Large intestine (tissue), 3 donors: ENCODE data around the gene NDOR1. TPM values are rescaled to one million over a fixed set of nuclear protein-coding genes. Genes with fewer than 3 reads are reported as not detected.
A peak's percentile ranks its signal among the peaks of the same experiment; 100 is the strongest.

Experiments used
- DNase-seq, 2 donors: peaks; one replicate each; pipeline versions ENCODE4 v3.0.0 to v3.0.0-alpha.2; 2013
- H3K27ac ChIP-seq: one replicate; pipeline ENCODE4 v1.5.1; 2013; ENCODE audit warnings: low read length
- H3K27me3 ChIP-seq: 2 replicates; pipeline ENCODE4 v1.6.1; 2013; ENCODE audit warnings: low read length; ENCODE audit not compliant: control insufficient read depth, insufficient read depth
- H3K36me3 ChIP-seq: 2 replicates; pipeline ENCODE4 v1.6.1; 2013; ENCODE audit warnings: low read length; ENCODE audit not compliant: control insufficient read depth, insufficient read depth
- H3K4me1 ChIP-seq: one replicate; pipeline ENCODE4 v1.6.1; 2013; ENCODE audit warnings: low read length; ENCODE audit not compliant: control insufficient read depth, insufficient read depth
- H3K4me3 ChIP-seq: one replicate; pipeline ENCODE4 v1.5.1; 2013; ENCODE audit warnings: low read length
- H3K9me3 ChIP-seq: one replicate; pipeline ENCODE4 v1.6.1; 2013; ENCODE audit warnings: mild to moderate bottlenecking, low read depth, low read length, moderate library complexity; ENCODE audit not compliant: control insufficient read depth
- WGBS: methylation state at CpG from one replicate; pipeline ENCODE4 v1.1.5; 2013; ENCODE audit warnings: low lambda C conversion rate; ENCODE audit not compliant: insufficient coverage; 5-methylcytosine and 5-hydroxymethylcytosine counted together
- polyA plus RNA-seq: library from polyadenylated mRNA; unstranded; fragments of 120-200 nt; gene quantifications from one replicate; pipeline ENCODE4 v1.2.1, GENCODE V29; 2013

Gene NDOR1
- polyA plus RNA-seq, 1 donor: 12.1 TPM

- Histone ChIP-seq H3K4me3 (peak overlapping the region; percentile 67), H3K27ac (peak overlapping the region; percentile 83), H3K27me3 (no peaks in the 10 kb centered on the region), H3K9me3 (no peaks in the 10 kb centered on the region), H3K36me3 (peaks cover 3% of the 10 kb centered on the region), H3K4me1 (peaks cover 67% of the 10 kb centered on the region)
- DNase-seq: peak in 1 of 2 donors; percentile 22
- WGBS: no CpG with 5 or more reads among the region's 51 CpGs
Observed at GRCh38 chr9:137199411-137200121, 5.9 kb upstream of the NDOR1 start.

- Histone ChIP-seq H3K27me3 (no peaks in the 10 kb centered on the region), H3K4me1 (peaks cover 60% of the 10 kb centered on the region), H3K4me3 (peak within 1 kb of the TSS; percentile 76), H3K36me3 (peaks cover 3% of the 10 kb centered on the region), H3K27ac (peak within 1 kb of the TSS; percentile 83), H3K9me3 (no peaks in the 10 kb centered on the region)
- DNase-seq: peak; percentile 99 to 100
- no CpG with 5 or more reads among the region's 118 CpGs for WGBS
Observed at GRCh38 chr9:137200311-137201204, 4.9 kb upstream of the NDOR1 start, which contains the start of gene TPRN. Gene TPRN (minus strand): TSS chr9:137200741. CDS start chr9:137200711, 30 bp downstream.

- H3K9me3 ChIP-seq: no peaks in the 10 kb centered on the region
- H3K36me3 ChIP-seq: peaks cover 3% of the 10 kb centered on the region
- peaks cover 55% of the 10 kb centered on the region for H3K4me1 ChIP-seq
- no CpG with 5 or more reads among the region's 23 CpGs for WGBS
- DNase-seq: no peak
- H3K4me3 ChIP-seq: peak overlapping the region; percentile 76
- no peaks in the 10 kb centered on the region for H3K27me3 ChIP-seq
- peak overlapping the region; percentile 82 for H3K27ac ChIP-seq
Observed at GRCh38 chr9:137201205-137201868, 4.2 kb upstream of the NDOR1 start.

GRCh38 chr9:137202966-137203365 is 2.5 kb upstream of the NDOR1 start:
- no CpG with 5 or more reads among the region's 8 CpGs for WGBS
- no peaks in the 10 kb centered on the region for H3K9me3 ChIP-seq
- H3K4me3 ChIP-seq: no peak overlapping the region
- H3K36me3 ChIP-seq: peaks cover 3% of the 10 kb centered on the region
- no peaks in the 10 kb centered on the region for H3K27me3 ChIP-seq
- H3K4me1 ChIP-seq: peaks cover 42% of the 10 kb centered on the region
- H3K27ac ChIP-seq: no peak overlapping the region
- no peak for DNase-seq

GRCh38 chr9:137204731-137205125 is 772 bp upstream of the NDOR1 start:
- peaks cover 27% of the 10 kb centered on the region for H3K4me1 ChIP-seq
- peak overlapping the region; percentile 48 for H3K27ac ChIP-seq
- H3K36me3 ChIP-seq: peaks cover 4% of the 10 kb centered on the region
- H3K4me3 ChIP-seq: peak overlapping the region; percentile 95
- no peaks in the 10 kb centered on the region for H3K27me3 ChIP-seq
- no peak for DNase-seq
- no peaks in the 10 kb centered on the region for H3K9me3 ChIP-seq
- 20% methylated on average over 1 of the region's 21 CpGs for WGBS

GRCh38 chr9:137206602-137207001 is 1.1 kb downstream of the NDOR1 start:
- no peak overlapping the region for H3K27ac ChIP-seq
- WGBS: 93% methylated on average over 3 of the region's 7 CpGs
- H3K4me1 ChIP-seq: peaks cover 21% of the 10 kb centered on the region
- no peaks in the 10 kb centered on the region for H3K27me3 ChIP-seq
- peak overlapping the region; percentile 95 for H3K4me3 ChIP-seq
- H3K36me3 ChIP-seq: peaks cover 6% of the 10 kb centered on the region
- no peak for DNase-seq
- H3K9me3 ChIP-seq: no peaks in the 10 kb centered on the region

GRCh38 chr9:137211532-137211931 is 6.0 kb downstream of the NDOR1 start:
- DNase-seq: no peak
- H3K36me3 ChIP-seq: peaks cover 17% of the 10 kb centered on the region

GRCh38 chr9:137212520-137212919 is 7.0 kb downstream of the NDOR1 start:
- Histone ChIP-seq H3K4me1 (peaks cover 9% of the 10 kb centered on the region), H3K4me3 (no peak overlapping the region), H3K36me3 (peaks cover 17% of the 10 kb centered on the region), H3K27me3 (no peaks in the 10 kb centered on the region), H3K9me3 (no peaks in the 10 kb centered on the region), H3K27ac (no peak overlapping the region)
- no peak for DNase-seq
- WGBS: no CpG with 5 or more reads among the region's 21 CpGs

More at GRCh38 chr9:137211532-137211931, 6.0 kb downstream of the NDOR1 start:
- Histone ChIP-seq H3K4me3 (no peak overlapping the region), H3K4me1 (peaks cover 1% of the 10 kb centered on the region), H3K9me3 (no peaks in the 10 kb centered on the region), H3K27ac (no peak overlapping the region), H3K27me3 (no peaks in the 10 kb centered on the region)
- WGBS: 90% methylated on average over 2 of the region's 13 CpGs

- H3K4me3 ChIP-seq: no peak overlapping the region
- no peaks in the 10 kb centered on the region for H3K9me3 ChIP-seq
- no peak overlapping the region for H3K27ac ChIP-seq
- H3K36me3 ChIP-seq: peaks cover 17% of the 10 kb centered on the region
- H3K4me1 ChIP-seq: peaks cover 18% of the 10 kb centered on the region
- H3K27me3 ChIP-seq: no peaks in the 10 kb centered on the region
- WGBS: no CpG with 5 or more reads among the region's 49 CpGs
- no peak for DNase-seq
Observed at GRCh38 chr9:137213160-137214060, 7.9 kb downstream of the NDOR1 start.
